Measurements from ENCODE around the gene ADGRD1. TPM values are rescaled to one million over a fixed set of nuclear protein-coding genes. Genes with fewer than 3 reads are reported as not detected.

The ADGRD1 gene
- total and polyA plus RNA-seq, 2 of the 8 experiments (the other 6 are each of a cell fraction or from before 2014, with no cell fraction given): 0.36 to 0.48 TPM

GRCh38 chr12:131047789-131048610, 94.3 kb downstream of the ADGRD1 start (continued):
- TF ChIP-seq GABPA (IDR thresholded peaks at IDR 0.05; ENCODE audit: borderline replicate concordance, insufficient read depth, low read length): no peak

Measured in H1 (cell line).